NCI-H1930 (cell line): ENCODE results near the gene PTPRN2.
"Not testable (repeated sequence)": the region's sequence is repeated elsewhere in the genome, so short reads cannot be mapped to it uniquely, and the experiment has no call there.

Experiments used
- DNase-seq, 2 experiments: peaks; one replicate each; lab custom pipeline; 2025; lab: John Stamatoyannopoulos, UW

The PTPRN2 gene

DNA sequence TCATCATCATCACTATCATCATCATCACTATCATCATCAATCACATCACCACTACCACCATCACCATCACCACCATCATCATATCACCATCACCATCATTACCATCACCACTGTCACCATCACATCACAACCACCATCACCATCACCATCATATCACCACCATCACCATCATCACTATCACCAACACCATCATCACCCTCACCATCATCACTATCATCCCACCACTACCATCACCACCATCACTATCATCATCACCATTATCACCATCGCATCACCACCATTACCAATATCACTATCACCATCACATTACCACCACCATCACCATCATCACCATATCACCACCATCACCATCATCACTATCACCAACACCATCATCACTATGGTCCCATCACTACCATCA lies 539.1 kb downstream of the PTPRN2 start:
- DNase-seq, result no peak

DNA sequence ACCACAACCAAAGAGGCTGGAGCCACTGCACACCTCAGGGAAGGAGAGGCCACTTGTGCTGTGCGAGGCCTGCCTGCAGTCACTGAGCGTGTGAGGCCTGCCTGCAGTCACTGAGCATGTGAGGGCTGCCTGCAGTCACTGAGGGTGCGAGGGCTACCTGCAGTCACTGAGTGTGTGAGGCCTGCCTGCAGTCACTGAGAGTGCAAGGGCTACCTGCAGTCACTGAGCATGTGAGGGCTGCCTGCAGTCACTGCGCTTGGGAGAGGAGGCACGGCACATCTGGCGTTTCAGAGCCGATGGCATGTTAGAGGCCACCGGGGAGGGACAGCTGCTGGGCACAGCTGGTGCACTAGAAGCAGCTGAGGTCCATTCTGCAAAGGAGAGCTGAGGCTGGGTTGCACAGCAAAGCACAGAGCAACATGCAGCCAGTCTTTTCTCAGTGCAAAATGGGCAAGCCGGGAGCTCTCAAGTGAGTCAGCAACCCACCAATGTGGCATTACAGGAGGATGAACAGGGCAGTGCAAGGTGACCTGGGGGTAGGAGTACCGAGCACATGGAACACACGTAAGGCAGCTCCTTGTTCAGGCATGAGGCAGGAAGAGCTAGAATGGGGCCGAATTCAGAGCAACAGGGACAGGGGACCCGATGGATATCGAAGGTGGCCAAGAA lies 540.1 kb downstream of the PTPRN2 start:
- no peak for DNase-seq

DNA sequence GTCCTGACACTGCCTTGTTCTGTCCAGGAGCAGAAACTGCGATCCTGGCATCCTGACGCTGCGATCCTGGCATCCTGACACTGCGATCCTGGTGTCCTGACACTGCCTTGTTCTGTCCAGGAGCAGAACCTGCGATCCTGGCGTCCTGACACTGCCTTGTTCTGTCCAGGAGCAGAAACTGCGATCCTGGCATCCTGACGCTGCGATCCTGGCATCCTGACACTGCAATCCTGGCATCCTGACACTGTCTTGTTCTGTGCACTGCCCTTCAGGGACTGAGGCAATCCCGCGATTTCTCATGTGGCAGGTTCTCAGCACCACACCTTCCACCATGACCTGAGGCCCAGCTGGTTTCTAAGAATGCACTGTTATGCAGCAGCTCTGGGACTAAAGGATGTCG lies 541.4 kb downstream of the PTPRN2 start:
- DNase-seq, result not testable (repeated sequence)

DNA sequence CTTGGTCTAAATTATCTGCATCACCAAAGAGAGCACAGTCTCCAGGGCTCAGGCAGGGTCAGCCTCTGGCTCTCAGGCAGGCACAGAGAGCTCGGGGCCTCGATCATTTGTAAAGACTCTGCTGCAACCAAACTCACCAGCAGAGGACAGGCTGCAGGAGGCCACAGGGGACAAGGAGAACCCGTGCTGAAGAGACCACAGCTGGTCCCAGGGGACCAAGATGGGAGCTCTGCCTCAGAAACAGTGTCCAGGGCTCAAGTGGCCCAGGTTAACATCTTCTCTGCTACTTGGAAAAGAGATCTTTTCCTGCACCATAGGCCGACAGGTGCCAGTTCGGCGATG lies 543.2 kb downstream of the PTPRN2 start:
- DNase-seq, result no peak

DNA sequence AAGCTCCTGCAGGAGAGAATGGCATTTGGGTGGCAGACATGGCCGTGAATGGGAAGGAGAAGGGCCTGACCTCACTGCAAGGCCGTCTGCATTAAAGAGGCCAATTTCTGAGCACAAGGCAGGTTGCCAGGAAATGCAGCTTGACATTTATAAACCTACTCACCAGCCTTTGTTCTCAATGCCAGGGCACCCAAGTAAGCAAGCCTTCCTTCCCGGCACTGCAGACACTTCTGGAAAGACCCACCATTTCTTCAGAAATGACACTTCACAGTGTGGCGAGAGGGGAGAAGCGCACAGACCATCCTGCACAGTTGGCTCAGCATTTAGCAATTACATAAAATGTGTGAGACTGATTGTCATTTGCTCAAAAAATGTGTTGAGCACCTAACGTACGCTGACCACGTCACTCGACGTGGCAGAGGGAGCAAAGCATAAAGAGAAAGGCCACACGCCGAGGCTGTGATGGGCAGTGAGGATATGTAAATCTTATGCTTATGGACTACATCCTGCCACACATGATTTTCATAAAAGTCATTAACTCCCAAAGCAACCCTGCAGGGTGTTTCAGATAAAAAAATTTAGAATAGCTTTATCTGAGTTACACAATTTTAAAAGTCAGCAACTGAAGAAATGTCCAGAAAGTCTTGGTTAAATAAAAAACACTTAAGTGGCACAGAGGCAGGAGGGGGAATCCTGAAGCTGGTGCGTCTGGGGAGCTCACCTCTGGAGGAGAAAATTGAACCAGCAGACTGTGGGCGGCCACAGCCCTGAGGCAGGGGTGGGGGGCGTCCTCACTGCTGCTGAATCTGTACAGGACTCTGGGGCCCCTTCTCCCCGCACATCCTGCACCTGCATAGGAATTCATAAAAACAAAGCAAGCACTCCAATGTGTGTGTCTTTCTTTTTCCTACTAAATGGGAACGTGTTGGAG lies 543.8 kb downstream of the PTPRN2 start:
- DNase-seq, result no peak

DNA sequence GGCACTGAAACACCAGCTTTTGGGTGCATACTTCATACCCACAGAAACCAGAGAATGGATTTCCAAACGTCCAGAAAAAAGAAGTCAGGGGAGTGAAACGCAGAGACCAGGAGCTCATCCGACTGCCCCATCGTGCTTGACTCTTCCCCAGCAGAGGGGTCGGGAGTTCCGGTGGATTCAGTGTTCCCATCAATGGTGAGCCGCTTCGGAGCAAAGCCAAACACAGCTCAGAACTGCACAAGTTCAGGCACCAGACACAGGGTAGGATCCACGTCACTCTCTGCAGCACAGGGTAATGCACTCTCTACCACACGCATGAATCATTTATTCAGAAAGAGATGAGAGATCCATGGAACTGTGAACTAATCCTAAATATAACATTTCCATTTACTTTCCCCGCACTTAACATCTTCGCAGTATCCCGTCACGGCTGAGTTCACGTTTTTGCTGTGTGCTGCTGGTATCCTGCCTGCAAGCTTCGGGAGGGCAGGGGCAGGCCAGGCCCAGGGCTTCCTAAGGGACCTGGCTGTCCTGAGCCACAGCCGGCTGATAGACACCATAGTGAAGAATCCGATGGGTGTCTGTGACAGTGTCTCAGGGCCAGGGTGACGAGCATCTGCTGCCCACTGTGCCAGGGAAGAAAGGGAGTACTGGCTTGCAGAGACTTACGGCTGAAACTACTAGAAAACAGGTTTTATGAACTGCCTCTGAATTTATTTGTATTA lies 545.3 kb downstream of the PTPRN2 start:
- no peak for DNase-seq

DNA sequence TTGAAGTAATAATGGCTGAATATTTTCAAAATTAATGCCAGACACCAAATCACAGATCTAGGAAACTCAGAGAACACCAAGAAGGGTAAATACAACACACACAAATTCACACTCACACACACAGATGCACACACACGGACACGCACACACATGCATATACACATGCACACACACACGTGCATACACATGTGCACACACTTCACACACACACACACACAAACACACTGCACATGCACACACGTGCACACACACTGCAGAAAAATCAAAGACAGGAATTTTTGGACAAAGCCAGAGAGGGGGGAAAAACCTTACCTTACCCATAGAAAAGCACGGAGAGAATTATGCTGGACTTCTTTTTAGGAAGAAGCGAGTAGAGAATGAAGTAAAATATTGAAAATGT lies 547.4 kb downstream of the PTPRN2 start:
- no peak for DNase-seq

DNA sequence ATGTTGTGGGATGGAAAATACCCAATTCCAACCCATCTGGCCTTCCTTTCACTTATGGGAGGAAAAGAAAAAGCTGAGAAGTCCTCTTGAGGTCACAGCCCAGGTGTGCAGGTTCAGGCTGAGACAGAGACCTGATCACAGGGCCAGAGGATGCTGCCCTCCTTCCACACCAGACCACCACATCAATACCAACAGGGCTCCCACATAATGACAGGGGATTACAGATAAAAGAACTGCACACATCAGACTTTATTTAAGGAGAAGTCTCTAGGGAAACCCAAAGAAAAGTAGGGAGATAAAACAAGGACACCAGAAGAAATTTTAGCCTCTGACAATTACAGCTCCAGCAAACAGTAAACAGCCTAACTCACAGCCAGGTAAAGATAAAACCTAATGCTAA lies 548.4 kb downstream of the PTPRN2 start:
- DNase-seq, result no peak

DNA sequence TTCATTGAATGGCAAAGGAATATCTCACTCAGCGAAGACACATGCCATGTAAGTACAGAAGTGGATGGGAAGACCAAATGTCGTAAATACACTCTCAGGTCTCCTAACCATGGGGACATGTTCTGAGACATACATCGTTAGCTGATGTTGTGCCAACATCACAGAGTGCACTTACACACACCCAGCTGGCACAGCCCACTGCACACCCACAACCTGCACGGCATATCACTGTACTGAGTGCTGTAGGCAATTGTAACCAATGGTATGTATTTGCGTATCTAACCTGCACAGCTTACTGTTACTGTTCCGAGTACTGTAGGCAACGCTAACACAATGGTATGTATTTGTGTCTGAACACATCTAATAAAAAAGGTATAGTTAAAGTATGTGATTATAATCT lies 550.4 kb downstream of the PTPRN2 start:
- DNase-seq, result no peak

DNA sequence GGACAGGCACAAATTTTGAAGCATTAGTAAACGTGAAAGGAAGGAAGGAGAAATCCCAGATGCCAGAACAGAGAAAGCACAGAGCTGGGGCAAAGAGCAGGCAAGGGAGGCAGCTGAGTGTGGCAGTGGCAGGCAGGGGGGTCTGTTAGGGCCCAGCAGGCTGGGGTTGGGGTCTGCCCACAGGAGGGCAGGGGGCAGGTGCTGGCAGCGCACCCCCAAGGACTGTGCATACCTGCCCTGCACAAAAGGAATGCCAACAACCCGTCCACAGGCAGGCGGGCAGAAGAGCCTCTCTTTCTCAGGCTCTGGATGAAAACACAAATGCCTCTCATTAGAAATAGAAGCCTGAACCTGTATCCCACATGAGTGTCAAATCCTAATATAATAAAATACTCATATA lies 552.3 kb downstream of the PTPRN2 start:
- DNase-seq, result no peak

DNA sequence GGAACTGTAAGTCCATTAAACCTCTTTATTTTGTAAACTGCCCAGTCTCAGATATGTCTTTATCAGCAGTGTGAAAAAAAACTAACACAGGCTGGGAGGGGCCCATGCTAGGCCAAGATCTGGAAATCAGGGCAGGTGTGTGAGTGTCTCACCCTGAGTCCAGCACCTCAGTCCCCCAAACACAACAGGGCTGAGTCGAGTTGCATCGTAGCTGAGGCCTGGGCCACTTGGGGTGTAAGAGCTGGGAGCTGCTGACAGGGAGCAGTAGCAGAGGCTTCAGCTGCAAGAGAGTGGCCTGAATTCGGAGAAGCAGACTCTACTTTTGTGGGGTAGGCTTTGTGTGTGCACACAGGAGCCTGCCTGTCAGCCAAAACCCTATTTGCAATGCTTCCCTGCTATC lies 553.1 kb downstream of the PTPRN2 start:
- no peak for DNase-seq

DNA sequence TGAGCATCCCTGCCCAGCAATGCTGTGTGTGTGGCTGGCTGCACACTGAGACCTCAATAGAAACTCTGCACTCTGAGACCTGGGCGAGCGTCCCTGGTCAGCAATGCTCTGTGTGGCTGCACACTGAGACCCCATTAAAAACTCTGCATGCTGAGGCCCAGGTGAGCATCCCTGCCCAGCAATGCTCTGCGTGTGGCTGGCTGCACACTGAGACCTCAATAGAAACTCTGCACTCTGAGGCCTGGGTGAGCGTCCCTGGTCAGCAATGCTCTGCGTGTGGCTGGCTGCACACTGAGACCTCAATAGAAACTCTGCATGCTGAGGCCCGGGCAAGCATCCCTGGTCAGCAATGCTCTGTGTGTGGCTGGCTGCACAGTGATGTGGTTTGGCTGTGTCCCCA lies 553.7 kb downstream of the PTPRN2 start:
- not testable (repeated sequence) for DNase-seq

DNA sequence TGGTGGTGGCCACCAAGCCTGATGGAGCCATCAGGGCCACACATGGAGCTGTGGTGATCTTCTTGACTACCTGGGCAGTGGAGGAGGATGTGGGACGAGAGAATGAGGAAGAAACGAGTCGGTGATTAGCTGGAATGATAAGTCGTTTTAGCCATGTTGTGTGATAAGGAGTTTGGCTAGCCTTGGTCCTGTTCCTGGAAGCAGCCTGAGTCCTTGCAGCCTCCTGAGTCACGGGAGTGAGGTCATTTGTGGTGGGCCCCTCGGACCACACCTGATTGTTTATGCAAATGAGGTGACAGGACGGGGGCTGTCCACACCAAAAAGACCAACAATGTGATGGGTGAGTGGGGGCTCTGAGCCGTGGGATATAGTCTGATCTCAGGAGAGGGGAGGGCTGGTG lies 554.4 kb downstream of the PTPRN2 start:
- no peak for DNase-seq

DNA sequence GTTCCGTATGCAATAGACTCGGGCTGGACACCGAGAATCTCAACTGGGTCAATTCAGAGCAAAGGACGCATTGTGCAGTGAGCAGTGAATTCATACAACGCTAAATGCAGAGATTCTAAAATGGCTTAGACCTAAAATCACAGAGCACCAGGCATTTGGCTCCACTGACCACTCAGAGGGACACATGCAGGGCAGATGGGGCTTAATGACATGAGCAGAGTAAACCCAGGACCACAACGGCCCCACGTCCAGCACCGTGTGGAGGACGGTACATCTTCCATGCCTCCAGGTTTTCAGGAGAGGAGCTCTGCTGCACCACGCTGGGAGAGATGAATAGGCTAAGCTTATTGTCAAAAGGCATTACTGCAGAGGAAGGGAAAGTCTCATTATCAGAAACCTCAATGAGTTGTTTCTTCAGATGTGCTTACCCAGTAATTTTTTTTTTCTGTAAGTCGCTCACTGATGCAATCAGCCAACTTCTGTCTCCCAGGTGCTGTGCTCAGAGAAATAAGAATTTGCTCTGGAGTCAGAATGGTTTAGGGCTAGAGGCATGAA lies 555.0 kb downstream of the PTPRN2 start:
- DNase-seq, result no peak

DNA sequence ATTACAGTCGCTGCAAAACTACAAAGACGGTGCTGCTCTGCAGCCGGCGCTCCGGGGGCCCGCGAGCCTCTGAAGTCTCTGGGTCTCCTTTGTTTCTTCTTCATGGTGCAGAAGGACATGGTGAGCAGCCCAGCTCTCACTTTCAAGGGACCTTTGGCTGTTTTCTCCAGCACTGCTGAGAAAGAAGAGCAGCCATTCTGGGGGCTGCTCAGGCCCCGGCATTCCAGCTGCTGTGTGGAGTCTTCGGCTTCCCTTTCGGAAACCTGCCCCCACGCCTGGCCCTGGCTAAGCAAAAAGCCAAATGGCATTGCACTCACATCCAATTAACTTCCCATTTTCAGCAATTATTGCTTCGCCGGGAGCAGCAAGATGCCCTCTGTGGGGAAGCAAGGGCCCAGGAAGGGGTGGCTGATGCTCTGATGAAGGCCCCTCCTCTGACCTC lies 555.7 kb downstream of the PTPRN2 start:
- DNase-seq, result no peak

DNA sequence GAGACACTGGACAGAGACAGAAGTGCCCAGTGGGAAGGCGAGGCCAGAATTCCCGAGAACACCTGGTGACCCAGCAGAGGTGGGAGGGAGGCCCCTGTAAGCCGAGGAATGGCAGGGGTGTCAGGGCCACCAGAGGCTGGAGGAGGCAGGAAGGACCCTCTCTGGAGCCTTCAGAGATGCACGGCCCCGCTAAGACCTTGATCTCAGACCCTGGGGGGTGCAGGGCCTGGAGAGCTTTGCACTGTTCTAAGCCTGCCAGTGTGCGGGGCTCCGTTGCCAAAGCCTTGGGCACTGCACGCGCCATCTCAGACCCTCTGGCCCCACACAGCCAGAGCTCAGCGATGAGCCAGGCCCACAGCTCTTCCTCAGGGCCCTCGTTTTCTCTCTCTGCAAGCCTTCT lies 557.1 kb downstream of the PTPRN2 start:
- no peak for DNase-seq

DNA sequence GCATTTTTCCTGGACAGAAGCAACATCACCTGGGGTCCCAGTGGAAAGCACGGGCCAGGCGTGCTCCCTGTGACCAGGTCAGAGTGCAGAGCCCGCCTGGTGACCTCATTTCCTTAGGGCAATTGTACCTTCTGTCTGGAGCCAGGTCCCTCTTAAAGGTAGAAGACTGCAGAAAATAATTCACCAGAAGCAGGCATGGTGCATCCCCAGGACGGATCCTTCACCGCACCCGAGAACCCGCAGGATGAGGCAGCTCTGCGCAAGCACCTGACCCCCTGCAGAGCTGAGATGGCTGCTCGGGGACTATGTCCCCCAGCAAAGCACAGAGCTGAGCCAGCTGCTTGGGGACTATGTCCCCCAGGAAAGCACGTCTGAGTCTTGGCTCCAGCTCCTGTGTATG lies 557.6 kb downstream of the PTPRN2 start:
- no peak for DNase-seq

DNA sequence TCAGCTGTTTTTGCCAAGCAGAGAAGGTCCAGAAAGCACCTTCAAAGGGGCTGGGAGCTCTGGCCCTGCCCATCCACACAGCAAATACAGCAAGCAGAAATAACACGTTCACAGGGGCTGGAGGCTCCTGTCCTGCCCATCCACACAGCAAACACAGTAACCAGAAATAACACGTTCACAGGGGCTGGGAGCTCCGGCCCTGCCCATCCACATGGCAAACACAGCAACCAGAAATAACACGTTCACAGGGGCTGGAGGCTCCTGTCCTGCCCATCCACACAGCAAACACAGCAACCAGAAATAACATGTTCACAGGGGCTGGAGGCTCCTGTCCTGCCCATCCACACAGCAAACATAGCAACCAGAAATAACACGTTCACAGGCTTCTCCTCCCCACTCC lies 558.1 kb downstream of the PTPRN2 start:
- DNase-seq, result no peak

DNA sequence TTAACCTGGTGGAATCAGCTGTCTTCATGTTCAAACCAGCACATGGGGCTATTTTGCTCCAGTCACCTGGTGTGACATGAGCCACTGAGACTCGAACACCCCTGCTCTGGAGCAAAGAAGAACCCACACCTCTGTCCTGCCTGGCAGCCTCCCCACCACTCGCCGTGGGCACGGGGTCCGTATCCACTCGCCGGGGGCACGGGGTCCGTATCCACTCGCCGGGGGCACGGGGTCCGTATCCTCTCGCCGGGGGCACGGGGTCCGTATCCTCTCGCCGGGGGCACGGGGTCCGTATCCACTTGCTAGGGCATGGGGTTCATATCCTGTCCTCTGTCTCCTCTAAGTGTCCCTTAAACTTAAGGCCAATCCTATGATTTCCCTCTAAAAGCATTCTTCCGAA lies 558.7 kb downstream of the PTPRN2 start:
- DNase-seq, result no peak

DNA sequence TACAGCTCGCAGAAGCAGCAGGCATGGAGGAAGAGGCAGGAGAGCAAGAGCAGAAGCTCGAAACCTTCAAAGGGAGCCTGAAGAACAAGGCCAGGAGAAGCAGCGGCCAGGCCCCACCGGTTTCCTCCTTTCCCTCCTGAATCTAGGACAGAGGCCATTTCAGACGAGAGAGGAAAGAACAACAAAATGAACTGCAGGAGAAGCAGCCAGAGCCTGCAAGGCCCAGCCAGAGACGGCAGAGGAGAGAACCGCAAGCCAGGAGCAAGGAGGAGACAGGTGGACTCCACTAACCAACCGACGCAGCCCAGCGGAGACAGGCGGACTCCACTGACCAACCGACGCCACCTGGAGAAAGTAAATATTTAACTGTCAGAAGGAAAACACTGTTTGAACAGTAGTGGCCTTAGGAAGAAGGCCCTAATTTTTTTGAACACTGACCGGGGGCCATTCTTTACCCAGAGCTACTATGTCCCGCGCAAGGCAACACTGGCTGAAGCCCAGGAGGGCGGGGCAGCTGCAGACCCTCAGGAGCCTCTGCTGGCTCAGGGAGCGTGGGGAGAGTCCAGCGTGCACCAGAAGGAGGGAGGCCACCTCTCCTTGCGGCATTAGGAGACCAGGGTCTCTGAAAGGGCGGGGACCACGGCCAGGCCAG lies 559.2 kb downstream of the PTPRN2 start:
- no peak for DNase-seq

DNA sequence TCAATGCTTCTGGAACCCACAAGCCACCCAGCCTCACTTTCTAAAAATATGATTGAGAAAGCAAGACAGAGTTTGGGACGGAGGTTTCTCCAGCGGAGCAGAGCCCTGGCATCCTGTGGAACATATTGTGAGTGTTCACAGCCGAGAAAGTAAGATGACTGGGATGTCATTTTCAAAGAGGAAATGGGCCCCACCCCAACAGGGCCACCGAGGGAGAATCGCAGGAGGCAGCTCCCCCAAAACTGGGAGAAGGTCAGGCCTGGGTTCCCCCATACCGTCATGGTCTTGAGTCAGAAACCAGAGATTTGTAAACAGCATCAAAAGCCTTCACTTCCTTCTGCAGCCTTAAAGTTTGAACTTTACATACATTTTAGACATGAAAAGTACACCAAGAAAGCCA lies 560.0 kb downstream of the PTPRN2 start:
- DNase-seq, result no peak

DNA sequence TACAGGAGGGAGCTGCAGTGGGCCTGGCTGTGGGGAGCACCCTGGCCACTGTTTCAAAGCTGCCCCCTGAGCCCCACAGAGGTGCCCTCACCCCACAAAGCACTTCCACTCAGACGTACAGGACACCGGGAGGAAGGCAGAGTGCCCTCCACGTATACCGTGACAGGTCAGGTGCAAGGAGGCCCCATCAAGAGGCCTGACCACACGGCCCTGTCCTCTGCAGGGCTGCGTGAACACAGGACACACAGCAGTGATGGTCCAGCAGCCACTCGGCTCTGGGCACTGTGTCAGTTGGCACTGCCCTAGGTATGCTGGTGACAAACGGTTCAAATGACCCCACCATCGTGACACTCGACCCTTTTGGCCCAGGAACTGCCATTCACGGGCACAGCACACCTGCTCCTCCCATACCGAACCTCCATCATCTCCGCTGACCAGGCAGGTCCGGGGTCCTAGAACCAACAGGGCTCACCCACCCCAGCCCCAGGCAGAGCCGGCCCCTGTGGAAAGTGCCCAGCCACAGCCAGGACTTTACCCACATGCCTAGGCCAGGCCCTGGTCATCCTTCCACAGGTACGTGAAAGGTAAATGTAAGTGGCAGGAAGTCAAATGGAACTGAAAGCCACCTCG lies 560.9 kb downstream of the PTPRN2 start:
- DNase-seq, result no peak
